Lower leg skin (tissue), 4 donors: ENCODE measurements around the gene EFCAB9. TPM values are rescaled to one million over a fixed set of nuclear protein-coding genes. Genes with fewer than 3 reads are reported as not detected.

Source experiments
- DNase-seq, 2 donors: peaks; one replicate each; pipeline ENCODE4 v3.0.0-alpha.2; 2019; ENCODE audit warnings: low spot score in 2 of 2
- H3K4me3 ChIP-seq: fragments of 200-600 bp; sonication (generic); 2 replicates; pipeline ENCODE4 v1.5.1; 2017; ENCODE audit warnings: mild to moderate bottlenecking, low read depth; ENCODE audit not compliant: poor library complexity, severe bottlenecking
- CTCF ChIP-seq, 3 donors: fragments of 450-650 bp; IDR thresholded peaks; one replicate each; pipeline ENCODE4 v1.5.1; 2016; ENCODE audit warnings: antibody characterized with exemption in 3 of 3, mild to moderate bottlenecking in 3 of 3, moderate library complexity in 2 of 3
- POLR2A ChIP-seq, 2 donors: fragments of 450-650 bp; IDR thresholded peaks; one replicate each; pipeline ENCODE4 v1.6.1; 2016 to 2017; ENCODE audit warnings: antibody characterized with exemption in 2 of 2, mild to moderate bottlenecking in 1 of 2, moderate library complexity in 1 of 2
- WGBS, 2 donors: methylation state at CpG; one replicate each; pipeline ENCODE4 v1.1.5; 2018; 5-methylcytosine and 5-hydroxymethylcytosine counted together
- intact Hi-C: fragments of 100-400 bp; cut with DNase I; formaldehyde crosslinking; loops from one replicate; pipeline ENCODE4 v1.15.0; 2023; ENCODE audit warnings: low total_unique reads
- total RNA-seq, 4 donors: library from RNA; depleted of rRNA; stranded (reverse); fragments of >200 nt; gene quantifications; one replicate each; pipeline ENCODE4 v1.1.0, GENCODE V29; 2016

Gene EFCAB9
- total RNA-seq, 4 donors from 2014 or later = not detected

DNA sequence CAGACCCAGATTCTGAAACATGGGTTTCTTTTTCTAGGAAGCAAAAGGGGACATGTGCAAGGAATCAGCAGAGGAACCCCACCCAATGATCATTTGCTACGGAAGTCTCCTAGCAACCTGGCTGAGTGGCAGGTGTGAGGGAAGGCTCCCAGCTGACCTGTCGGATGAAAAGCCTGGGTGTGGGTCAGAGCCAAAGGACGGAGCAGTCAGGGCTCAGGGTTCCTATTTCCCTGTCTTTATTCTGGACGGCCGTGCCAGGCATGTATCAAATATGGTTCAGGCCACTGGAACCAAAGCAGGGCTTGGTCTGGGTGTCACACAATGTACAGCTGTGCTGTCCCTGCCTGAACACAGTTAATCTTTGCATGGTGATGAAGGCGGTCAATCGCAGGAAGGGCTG lies 26.1 kb upstream of the EFCAB9 start:
- DNase-seq = no peak
- no peak for TF ChIP-seq CTCF (IDR thresholded peaks at IDR 0.05)
- no peak for TF ChIP-seq POLR2A (IDR thresholded peaks at IDR 0.05)
- WGBS, 2 donors = 78 to 82% methylated on average over 7 of the region's 7 CpGs
- intact Hi-C loops = no loop called here
- no peak overlapping the region for H3K4me3 ChIP-seq

DNA sequence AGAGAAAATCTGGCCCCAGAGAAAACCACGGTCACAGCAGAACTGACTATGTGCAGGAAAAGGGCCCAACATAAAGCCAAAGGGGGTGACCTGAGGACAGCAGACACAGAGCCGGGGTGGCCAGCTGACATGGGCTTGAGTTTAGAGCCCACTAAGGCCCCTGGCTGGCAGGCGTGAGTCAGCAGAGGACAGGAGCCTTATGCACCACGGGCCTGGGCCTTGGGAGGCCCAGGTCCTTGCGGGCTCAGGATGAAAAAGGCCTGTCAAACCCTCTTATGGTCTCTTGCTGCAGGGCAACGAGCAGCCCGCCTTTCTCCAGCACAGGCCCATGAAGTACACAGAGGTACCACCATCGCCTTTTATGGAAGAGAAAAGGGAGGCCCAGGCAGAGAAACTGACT lies 25.7 kb upstream of the EFCAB9 start:
- DNase-seq = no peak
- intact Hi-C loops = no loop called here
- TF ChIP-seq CTCF (IDR thresholded peaks at IDR 0.05) = no peak
- no peak for TF ChIP-seq POLR2A (IDR thresholded peaks at IDR 0.05)
- WGBS, 2 donors = 81 to 92% methylated on average over 8 of the region's 8 CpGs
- no peak overlapping the region for H3K4me3 ChIP-seq

DNA sequence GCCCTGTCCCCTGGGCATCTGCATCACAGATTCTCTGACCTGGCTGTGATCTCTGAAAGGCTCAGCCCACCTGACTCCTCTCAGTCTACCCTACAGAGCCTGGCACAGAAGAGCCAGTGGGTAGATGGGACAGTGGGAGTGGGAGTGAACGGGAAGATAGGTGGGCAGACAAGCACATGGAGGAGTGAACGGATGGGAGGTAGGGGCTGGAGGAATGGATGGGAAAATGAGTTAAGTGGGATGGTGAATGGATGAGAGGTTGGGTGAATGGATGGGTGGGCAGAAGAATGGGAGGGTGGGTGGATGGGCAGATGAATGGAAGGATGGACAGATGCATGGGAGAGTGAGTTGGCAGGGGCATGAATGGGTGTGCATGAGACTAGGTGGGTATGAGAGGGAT lies 24.8 kb upstream of the EFCAB9 start:
- 94 to 100% methylated on average over 2 of the region's 2 CpGs for WGBS, 2 donors
- H3K4me3 ChIP-seq = no peak overlapping the region
- no peak for TF ChIP-seq POLR2A (IDR thresholded peaks at IDR 0.05)
- no peak for TF ChIP-seq CTCF (IDR thresholded peaks at IDR 0.05)
- intact Hi-C loops = no loop called here
- no peak for DNase-seq

DNA sequence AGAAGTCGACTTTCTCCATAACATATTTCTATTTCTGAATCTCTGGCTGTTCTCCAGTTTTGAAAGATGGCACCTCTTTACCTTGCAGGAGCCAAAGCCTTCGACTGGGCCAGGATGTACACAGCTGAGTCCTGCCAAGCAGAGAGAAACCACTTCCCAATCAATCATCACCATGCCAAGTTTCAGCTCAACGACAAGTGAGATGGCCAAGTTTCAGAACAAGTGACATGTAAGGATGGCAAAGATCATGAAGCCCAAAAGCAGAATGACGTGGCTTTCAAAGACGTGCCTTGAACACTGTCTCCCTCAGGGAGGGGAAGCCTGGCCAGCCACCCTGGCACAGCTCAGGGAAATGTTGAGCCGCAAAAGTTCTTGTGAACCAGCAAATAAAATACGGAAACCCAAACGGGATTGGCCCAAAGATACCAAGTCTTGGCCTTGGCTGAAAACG lies 23.7 kb upstream of the EFCAB9 start:
- 28 to 29% methylated on average over 9 of the region's 9 CpGs for WGBS, 2 donors
- intact Hi-C loops = no loop called here
- no peak overlapping the region for H3K4me3 ChIP-seq
- no peak for TF ChIP-seq CTCF (IDR thresholded peaks at IDR 0.05)
- no peak for TF ChIP-seq POLR2A (IDR thresholded peaks at IDR 0.05)
- DNase-seq = no peak

GRCh38 chr5:172171118-172171517 lies 22.9 kb upstream of the EFCAB9 start:
- intact Hi-C loops = no loop called here
- TF ChIP-seq CTCF (IDR thresholded peaks at IDR 0.05) (no peak), POLR2A (IDR thresholded peaks at IDR 0.05) (no peak)
- 79 to 80% methylated on average over 8 of the region's 8 CpGs for WGBS, 2 donors
- no peak overlapping the region for H3K4me3 ChIP-seq
- no peak for DNase-seq

DNA sequence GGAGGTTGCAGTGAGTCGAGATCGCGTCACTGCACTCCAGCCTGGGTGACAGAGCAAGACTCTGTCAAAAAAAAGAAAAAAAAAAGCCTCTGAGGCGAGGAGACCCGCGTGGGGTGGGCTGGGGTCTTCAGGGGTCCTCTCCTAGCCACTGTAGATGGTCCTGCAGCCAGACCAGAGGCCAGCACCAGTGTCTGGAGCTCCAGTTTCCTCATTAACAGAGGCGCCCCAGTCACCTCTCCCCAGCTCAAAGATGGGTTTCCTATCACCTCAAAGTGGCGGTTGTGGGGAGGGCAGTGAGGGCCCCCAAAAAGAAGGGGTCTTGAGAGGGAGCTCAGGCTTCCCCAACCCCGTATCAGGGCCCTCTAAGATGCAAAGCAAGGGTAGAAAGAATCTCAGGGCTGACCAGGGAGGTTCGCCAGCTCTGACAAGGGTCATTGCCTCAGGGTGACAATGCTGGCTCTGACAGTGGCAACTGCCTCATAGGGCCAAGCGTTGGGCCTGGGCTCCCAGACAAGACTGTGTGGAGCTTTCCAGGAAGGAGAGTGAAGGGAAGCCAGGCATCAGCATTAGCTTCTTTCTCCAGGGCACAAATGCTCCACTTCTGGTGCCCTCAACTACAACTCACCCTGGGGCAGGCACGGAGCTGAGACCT lies 20.9 kb upstream of the EFCAB9 start:
- TF ChIP-seq POLR2A (IDR thresholded peaks at IDR 0.05) = no peak
- no peak for TF ChIP-seq CTCF (IDR thresholded peaks at IDR 0.05)
- 64 to 77% methylated on average over 12 of the region's 12 CpGs for WGBS, 2 donors
- intact Hi-C loops = no loop called here
- DNase-seq = no peak
- no peak overlapping the region for H3K4me3 ChIP-seq
